Caki2 (cell line): ENCODE measurements around the gene ICAM3. TPM values are rescaled to one million over a fixed set of nuclear protein-coding genes. Genes with fewer than 3 reads are reported as not detected.
"Not testable (repeated sequence)": the region's sequence is repeated elsewhere in the genome, so short reads cannot be mapped to it uniquely, and the experiment has no call there.

Source experiments
- DNase-seq: peaks from one replicate; pipeline ENCODE4 v3.0.0-alpha.2; 2015; ENCODE audit warnings: low read depth
- in situ Hi-C: cut with HindIII; loops from 2 replicates; pipeline ENCODE4 v1.10.0; 2016; ENCODE audit warnings: low sequenced_read_pairs, low pct_unique_long_range_greater_than_20kb, mixed read lengths
- total RNA-seq: library from RNA; depleted of rRNA; stranded (reverse); fragments of >200 nt; shearing (Covaris generic); gene quantifications from 2 replicates; pipeline ENCODE4 v1.2.3, GENCODE V29; 2014; ENCODE audit warnings: low replicate concordance

Gene ICAM3
- total RNA-seq, 1 experiment from 2014 or later, result 10.1 TPM

- DNase-seq, result no peak
- in situ Hi-C loops, result no loop called here
Measured at GRCh38 chr19:10353793-10354391, 14.5 kb upstream of the ICAM3 start.

GRCh38 chr19:10352764-10353671 lies 13.6 kb upstream of the ICAM3 start:
- in situ Hi-C loops, result no loop called here
- no peak for DNase-seq

GRCh38 chr19:10346509-10346908 lies 7.1 kb upstream of the ICAM3 start:
- DNase-seq, result no peak
- in situ Hi-C loops, result no loop called here

GRCh38 chr19:10344780-10345179 lies 5.4 kb upstream of the ICAM3 start:
- in situ Hi-C loops, result no loop called here
- DNase-seq, result no peak

GRCh38 chr19:10343495-10343894 lies 4.1 kb upstream of the ICAM3 start:
- in situ Hi-C loops, result no loop called here

GRCh38 chr19:10339977-10340376 lies 553 bp upstream of the ICAM3 start:
- in situ Hi-C loops, result no loop called here
- no peak for DNase-seq

More at GRCh38 chr19:10343495-10343894, 4.1 kb upstream of the ICAM3 start:
- no peak for DNase-seq

GRCh38 chr19:10338940-10339339 lies 484 bp downstream of the ICAM3 start:
- DNase-seq, result no peak
- in situ Hi-C loops, result no loop called here

GRCh38 chr19:10336725-10337124 lies 2.7 kb downstream of the ICAM3 start:
- in situ Hi-C loops, result not testable (repeated sequence)

GRCh38 chr19:10335352-10335985 lies 4.0 kb downstream of the ICAM3 start:
- DNase-seq, result no peak
- in situ Hi-C loops, result no loop called here

More at GRCh38 chr19:10336725-10337124, 2.7 kb downstream of the ICAM3 start:
- DNase-seq, result not testable (repeated sequence)

GRCh38 chr19:10334588-10335351 lies 4.7 kb downstream of the ICAM3 start:
- peak; percentile 90 for DNase-seq
- in situ Hi-C loops, result no loop called here

- in situ Hi-C loops, result no loop called here
- peak; percentile 9 for DNase-seq
Measured at GRCh38 chr19:10333758-10334587, 5.5 kb downstream of the ICAM3 start.

- in situ Hi-C loops, result no loop called here
- DNase-seq, result peak; percentile 85
Measured at GRCh38 chr19:10332965-10333757, 6.3 kb downstream of the ICAM3 start, which contains the start of gene RAVER1. Gene RAVER1 (minus strand): TSS chr19:10333529. CDS start chr19:10333507, 22 bp downstream.

GRCh38 chr19:10332158-10332964 lies 7.1 kb downstream of the ICAM3 start:
- peak; percentile 12 for DNase-seq
- in situ Hi-C loops, result no loop called here

GRCh38 chr19:10329555-10329954 lies 9.9 kb downstream of the ICAM3 start:
- in situ Hi-C loops, result no loop called here

GRCh38 chr19:10328558-10329429 lies 10.6 kb downstream of the ICAM3 start:
- in situ Hi-C loops, result no loop called here
- no peak for DNase-seq

More at GRCh38 chr19:10329555-10329954, 9.9 kb downstream of the ICAM3 start:
- no peak for DNase-seq
